ENCODE data around the gene STX4.

Gene STX4

GRCh38 chr16:31083556-31083955 lies 50.2 kb downstream of the STX4 start:
- no peak for DNase-seq (ENCODE audit: low read depth in 2 of 2)

- DNase-seq (ENCODE audit: low read depth in 2 of 2): no peak
These were observed 50.6 kb downstream of the STX4 start for GRCh38 chr16:31083981-31084380.

- no peak for DNase-seq (ENCODE audit: low read depth in 2 of 2)
These were observed 51.4 kb downstream of the STX4 start for GRCh38 chr16:31084584-31085302.

GRCh38 chr16:31085411-31085810 lies 52.1 kb downstream of the STX4 start:
- DNase-seq (ENCODE audit: low read depth in 2 of 2): no peak

GRCh38 chr16:31085873-31086628 lies 52.7 kb downstream of the STX4 start:
- no peak for DNase-seq (ENCODE audit: low read depth in 2 of 2)

- no peak for DNase-seq (ENCODE audit: low read depth in 2 of 2)
These were observed 53.2 kb downstream of the STX4 start for GRCh38 chr16:31086629-31086906.

- no peak for DNase-seq (ENCODE audit: low read depth in 2 of 2)
These were observed 54.1 kb downstream of the STX4 start for GRCh38 chr16:31087481-31087880.

- no peak for DNase-seq (ENCODE audit: low read depth in 2 of 2)
These were observed 54.6 kb downstream of the STX4 start for GRCh38 chr16:31087971-31088370.

- no peak for DNase-seq (ENCODE audit: low read depth in 2 of 2)
These were observed 55.3 kb downstream of the STX4 start, which contains the start of gene PRSS53 for GRCh38 chr16:31088459-31089183. Gene PRSS53 (minus strand): TSS chr16:31088943. CDS start chr16:31088809, 134 bp downstream.

GRCh38 chr16:31089199-31089598 lies 55.8 kb downstream of the STX4 start:
- no peak for DNase-seq (ENCODE audit: low read depth in 2 of 2)

All from stimulated activated CD4-positive, alpha-beta T cell treated with anti-CD3 and anti-CD28 coated beads, Interleukin-12 subunit alpha, Interleukin-12 subunit beta, amount 100 ng/mL, for 24 hours (primary cell).